OCI-LY1 (cell line): ENCODE measurements around the gene LILRB4.

Source experiments
- H2AFZ ChIP-seq: fragments of 200-600 bp; sonication (generic), shearing (Covaris generic); 2 replicates; pipeline ENCODE4 v1.6.0; 2014; ENCODE audit warnings: antibody characterized with exemption, mild to moderate bottlenecking, low read length
- H3F3A ChIP-seq: fragments of 200-600 bp; sonication (generic), shearing (Covaris generic); 2 replicates; pipeline ENCODE4 v1.6.0; 2014; ENCODE audit warnings: mild to moderate bottlenecking, antibody characterized with exemption, low read length, moderate library complexity; ENCODE audit not compliant: insufficient read depth
- H3K27ac ChIP-seq: fragments of 200-600 bp; sonication (generic); 2 replicates; pipeline ENCODE4 v1.5.1; 2014; ENCODE audit warnings: low read length, mixed run types, mild to moderate bottlenecking, low read depth; ENCODE audit not compliant: poor library complexity, severe bottlenecking
- H3K27me3 ChIP-seq: fragments of 200-600 bp; sonication (generic); 2 replicates; pipeline ENCODE4 v1.6.0; 2014; ENCODE audit warnings: antibody characterized with exemption, mild to moderate bottlenecking, low read length, moderate library complexity; ENCODE audit not compliant: insufficient read depth
- H3K36me3 ChIP-seq: fragments of 200-600 bp; sonication (generic); 2 replicates; pipeline ENCODE4 v1.6.1; 2014; ENCODE audit warnings: mild to moderate bottlenecking, antibody characterized with exemption, low read length, moderate library complexity, mixed read lengths; ENCODE audit not compliant: insufficient read depth
- H3K4me1 ChIP-seq: fragments of 200-600 bp; sonication (generic); 2 replicates; pipeline ENCODE4 v1.5.1; 2014; ENCODE audit warnings: mild to moderate bottlenecking, low read length, moderate library complexity; ENCODE audit not compliant: insufficient read depth, severe bottlenecking
- H3K4me2 ChIP-seq: fragments of 200-600 bp; sonication (generic), shearing (Covaris generic); 2 replicates; pipeline ENCODE4 v1.6.1; 2014; ENCODE audit warnings: low read length
- H3K4me3 ChIP-seq: fragments of 200-600 bp; sonication (generic); 2 replicates; pipeline ENCODE4 v1.5.1; 2014; ENCODE audit warnings: low read length, low read depth, mild to moderate bottlenecking, mixed read lengths; ENCODE audit not compliant: poor library complexity, severe bottlenecking
- H3K79me2 ChIP-seq: fragments of 200-600 bp; shearing (Covaris generic); 2 replicates; pipeline ENCODE4 v1.6.1; 2016; ENCODE audit warnings: mixed run types, low read length, mixed read lengths; ENCODE audit not compliant: insufficient read depth
- H3K9ac ChIP-seq: fragments of 200-600 bp; sonication (generic), shearing (Covaris generic); 2 replicates; pipeline ENCODE4 v1.6.1; 2014; ENCODE audit warnings: mild to moderate bottlenecking, low read length, mixed read lengths
- H3K9me2 ChIP-seq: fragments of 200-600 bp; sonication (generic), shearing (Covaris generic); 2 replicates; pipeline ENCODE4 v1.6.1; 2014; ENCODE audit warnings: low read depth, mild to moderate bottlenecking, low read length, mixed read lengths
- H3K9me3 ChIP-seq: fragments of 200-600 bp; shearing (Covaris generic); 2 replicates; pipeline ENCODE4 v1.6.1; 2014; ENCODE audit warnings: low read length, mixed read lengths
- H4K20me1 ChIP-seq: fragments of 200-600 bp; sonication (generic), shearing (Covaris generic); 2 replicates; pipeline ENCODE4 v1.6.0; 2016; ENCODE audit warnings: mild to moderate bottlenecking, low read length; ENCODE audit not compliant: insufficient read depth
- EZH2 ChIP-seq: fragments of 200-600 bp; sonication (generic), shearing (Covaris generic); IDR thresholded peaks from 2 replicates; pipeline ENCODE4 v1.8.0; 2017; ENCODE audit warnings: borderline replicate concordance, mixed run types, mild to moderate bottlenecking, antibody characterized with exemption, low read length, moderate library complexity, mixed read lengths
- TF ChIP-seq, protein P1 (sequence below): fragments of 200-600 bp; sonication (generic), shearing (Covaris generic); IDR thresholded peaks from 2 replicates; pipeline ENCODE4 v1.5.1; 2017; ENCODE audit warnings: mild to moderate bottlenecking, antibody characterized with exemption, low read length, moderate library complexity, mixed read lengths

Gene LILRB4

DNA sequence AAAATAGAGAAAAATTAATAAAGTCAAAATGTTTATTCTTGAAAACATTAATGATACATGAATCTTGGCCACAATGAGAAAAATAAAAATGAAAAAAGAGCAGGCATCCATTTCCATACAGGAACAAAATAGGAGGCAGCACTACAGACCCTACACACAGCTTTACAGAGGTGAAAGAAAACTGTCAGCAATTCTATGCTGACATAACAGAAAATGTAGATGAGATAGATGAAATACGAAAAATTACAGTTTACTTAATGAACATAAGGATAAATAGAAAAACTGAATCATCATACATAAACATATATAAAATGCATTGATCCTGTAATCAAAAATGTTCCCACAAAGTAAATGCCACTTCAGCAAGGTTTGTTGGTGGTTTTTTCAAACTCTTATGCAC is 5.6 kb downstream of the LILRB4 start:
- no peak overlapping the region for H3K27ac ChIP-seq
- no peaks in the 10 kb centered on the region for H3K36me3 ChIP-seq
- TF ChIP-seq, protein P1, sequence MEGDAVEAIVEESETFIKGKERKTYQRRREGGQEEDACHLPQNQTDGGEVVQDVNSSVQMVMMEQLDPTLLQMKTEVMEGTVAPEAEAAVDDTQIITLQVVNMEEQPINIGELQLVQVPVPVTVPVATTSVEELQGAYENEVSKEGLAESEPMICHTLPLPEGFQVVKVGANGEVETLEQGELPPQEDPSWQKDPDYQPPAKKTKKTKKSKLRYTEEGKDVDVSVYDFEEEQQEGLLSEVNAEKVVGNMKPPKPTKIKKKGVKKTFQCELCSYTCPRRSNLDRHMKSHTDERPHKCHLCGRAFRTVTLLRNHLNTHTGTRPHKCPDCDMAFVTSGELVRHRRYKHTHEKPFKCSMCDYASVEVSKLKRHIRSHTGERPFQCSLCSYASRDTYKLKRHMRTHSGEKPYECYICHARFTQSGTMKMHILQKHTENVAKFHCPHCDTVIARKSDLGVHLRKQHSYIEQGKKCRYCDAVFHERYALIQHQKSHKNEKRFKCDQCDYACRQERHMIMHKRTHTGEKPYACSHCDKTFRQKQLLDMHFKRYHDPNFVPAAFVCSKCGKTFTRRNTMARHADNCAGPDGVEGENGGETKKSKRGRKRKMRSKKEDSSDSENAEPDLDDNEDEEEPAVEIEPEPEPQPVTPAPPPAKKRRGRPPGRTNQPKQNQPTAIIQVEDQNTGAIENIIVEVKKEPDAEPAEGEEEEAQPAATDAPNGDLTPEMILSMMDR, result no peak
- no peak for TF ChIP-seq EZH2
- no peak overlapping the region for H3K9ac ChIP-seq
- no peaks in the 10 kb centered on the region for H3K4me1 ChIP-seq
- H3F3A ChIP-seq, result no peaks in the 10 kb centered on the region
- H3K79me2 ChIP-seq, result no peaks in the 10 kb centered on the region
- H3K9me2 ChIP-seq, result no peaks in the 10 kb centered on the region
- no peaks in the 10 kb centered on the region for H4K20me1 ChIP-seq
- no peaks in the 10 kb centered on the region; the same call in 1 of the 2 replicates for H3K27me3 ChIP-seq
- no peak overlapping the region for H2AFZ ChIP-seq
- no peak overlapping the region for H3K4me2 ChIP-seq
- H3K4me3 ChIP-seq, result no peak overlapping the region
- H3K9me3 ChIP-seq, result no peaks in the 10 kb centered on the region

GRCh38 chr19:54670576-54671357 is 8.0 kb downstream of the LILRB4 start:
- Histone ChIP-seq H3K27ac (no peak overlapping the region), H2AFZ (no peak overlapping the region), H3K4me3 (no peak overlapping the region), H3K36me3 (no peaks in the 10 kb centered on the region), H3F3A (no peaks in the 10 kb centered on the region), H3K9ac (no peak overlapping the region), H3K4me2 (no peak overlapping the region), H3K9me2 (no peaks in the 10 kb centered on the region), H3K9me3 (no peaks in the 10 kb centered on the region), H3K27me3 (no peaks in the 10 kb centered on the region; the same call in 1 of the 2 replicates), H3K4me1 (no peaks in the 10 kb centered on the region), H4K20me1 (no peaks in the 10 kb centered on the region), H3K79me2 (no peaks in the 10 kb centered on the region)
- TF ChIP-seq, protein P1, result no peak
- TF ChIP-seq EZH2, result no peak

DNA sequence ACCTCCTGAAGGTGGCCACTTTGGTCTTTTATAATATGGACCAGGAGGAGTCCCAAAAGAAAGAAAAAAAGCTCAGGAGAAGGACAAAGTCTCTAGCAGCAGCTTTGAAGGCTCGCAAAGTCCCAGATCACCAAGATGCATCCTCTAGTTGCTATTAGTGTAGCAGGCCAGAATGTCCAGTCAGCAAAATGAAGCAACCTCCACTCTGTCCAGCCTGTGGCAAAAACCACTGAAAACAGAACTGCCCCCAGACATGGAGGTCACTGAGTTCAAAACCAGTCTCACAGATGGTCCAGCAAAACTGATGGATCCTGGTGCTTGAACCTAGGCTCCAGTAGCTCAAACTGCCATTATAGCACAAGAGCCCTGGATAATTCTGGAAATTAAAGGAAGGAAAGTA is 10.4 kb downstream of the LILRB4 start:
- no peak overlapping the region for H3K9ac ChIP-seq
- H3K4me1 ChIP-seq, result no peaks in the 10 kb centered on the region
- H3K27ac ChIP-seq, result no peak overlapping the region
- no peaks in the 10 kb centered on the region for H3F3A ChIP-seq
- no peak overlapping the region for H3K4me3 ChIP-seq
- no peaks in the 10 kb centered on the region for H3K9me3 ChIP-seq
- H3K27me3 ChIP-seq, result no peaks in the 10 kb centered on the region; the same call in 1 of the 2 replicates
- H3K79me2 ChIP-seq, result no peaks in the 10 kb centered on the region
- TF ChIP-seq, protein P1, result no peak
- TF ChIP-seq EZH2, result no peak
- no peak overlapping the region for H2AFZ ChIP-seq
- H3K9me2 ChIP-seq, result no peaks in the 10 kb centered on the region
- no peaks in the 10 kb centered on the region for H3K36me3 ChIP-seq
- H3K4me2 ChIP-seq, result no peak overlapping the region
- H4K20me1 ChIP-seq, result no peaks in the 10 kb centered on the region
